Mesothelial cell of epicardium (in vitro differentiated cells): ENCODE measurements around the gene ZDHHC11B. TPM values are rescaled to one million over a fixed set of nuclear protein-coding genes. Genes with fewer than 3 reads are reported as not detected.

ENCODE experiments used
- DNase-seq, 2 experiments: peaks; one replicate each; pipeline ENCODE4 v3.0.0; 2021; ENCODE audit warnings: low spot score in 2 of 2; ENCODE audit not compliant: unreplicated experiment in 2 of 2
- H3K27ac Mint-ChIP-seq: 2 replicates; pipeline ENCODE4 v1.8.0; 2021; ENCODE audit warnings: mixed read lengths
- H3K27me3 Mint-ChIP-seq: 2 replicates; pipeline ENCODE4 v1.8.0; 2021; ENCODE audit warnings: low read depth, mixed read lengths
- H3K36me3 Mint-ChIP-seq: 2 replicates; pipeline ENCODE4 v1.8.0; 2021; ENCODE audit warnings: mixed read lengths
- H3K4me1 Mint-ChIP-seq: 2 replicates; pipeline ENCODE4 v1.8.0; 2021; ENCODE audit warnings: mixed read lengths
- H3K4me3 Mint-ChIP-seq: 2 replicates; pipeline ENCODE4 v1.8.0; 2021; ENCODE audit warnings: mild to moderate bottlenecking, moderate library complexity, mixed read lengths
- H3K9me3 Mint-ChIP-seq: 2 replicates; pipeline ENCODE4 v1.8.0; 2021; ENCODE audit warnings: mixed read lengths
- CTCF ChIP-seq: fragments of 200-600 bp; sonication (generic); IDR thresholded peaks from one replicate; pipeline ENCODE4 v1.5.0; 2021; ENCODE audit warnings: antibody characterized with exemption; ENCODE audit not compliant: unreplicated experiment
- total RNA-seq: library from RNA; stranded (reverse); gene quantifications from 3 replicates; pipeline ENCODE4 v1.2.1, GENCODE V29; 2021

ZDHHC11B gene
- total RNA-seq, 1 donor from 2014 or later = 0.74 TPM

GRCh38 chr5:670396-671270 lies 113.9 kb downstream of the ZDHHC11B start:
- H3K4me3 Mint-ChIP-seq = no peak overlapping the region
- DNase-seq = no peak
- no peak for TF ChIP-seq CTCF
- H3K36me3 Mint-ChIP-seq = peaks cover 8% of the 10 kb centered on the region
- H3K9me3 Mint-ChIP-seq = no peaks in the 10 kb centered on the region
- H3K4me1 Mint-ChIP-seq = peaks cover 9% of the 10 kb centered on the region
- H3K27me3 Mint-ChIP-seq = peaks cover 16% of the 10 kb centered on the region
- no peak overlapping the region for H3K27ac Mint-ChIP-seq

- H3K4me1 Mint-ChIP-seq = peaks cover 9% of the 10 kb centered on the region
- no peak overlapping the region for H3K27ac Mint-ChIP-seq
- H3K36me3 Mint-ChIP-seq = peaks cover 8% of the 10 kb centered on the region
Observed at GRCh38 chr5:669842-670395, 114.6 kb downstream of the ZDHHC11B start.

GRCh38 chr5:669111-669841 lies 115.3 kb downstream of the ZDHHC11B start:
- Mint-ChIP-seq H3K9me3 (no peaks in the 10 kb centered on the region), H3K27ac (no peak overlapping the region), H3K4me3 (no peak overlapping the region), H3K36me3 (peaks cover 8% of the 10 kb centered on the region), H3K27me3 (peaks cover 15% of the 10 kb centered on the region), H3K4me1 (peaks cover 9% of the 10 kb centered on the region)
- TF ChIP-seq CTCF = peak; percentile 76
- DNase-seq = no peak

More at GRCh38 chr5:669842-670395, 114.6 kb downstream of the ZDHHC11B start:
- no peak for DNase-seq
- no peak for TF ChIP-seq CTCF
- H3K27me3 Mint-ChIP-seq = peaks cover 15% of the 10 kb centered on the region
- no peaks in the 10 kb centered on the region for H3K9me3 Mint-ChIP-seq
- no peak overlapping the region for H3K4me3 Mint-ChIP-seq

- H3K27me3 Mint-ChIP-seq = peaks cover 8% of the 10 kb centered on the region
- H3K9me3 Mint-ChIP-seq = no peaks in the 10 kb centered on the region
- no peak overlapping the region for H3K4me3 Mint-ChIP-seq
- peaks cover 9% of the 10 kb centered on the region for H3K4me1 Mint-ChIP-seq
- no peak overlapping the region for H3K27ac Mint-ChIP-seq
- no peak for TF ChIP-seq CTCF
- DNase-seq = no peak
- H3K36me3 Mint-ChIP-seq = peaks cover 9% of the 10 kb centered on the region
Observed at GRCh38 chr5:668283-668995, 116.1 kb downstream of the ZDHHC11B start.

- no peak for TF ChIP-seq CTCF
- peaks cover 14% of the 10 kb centered on the region for H3K36me3 Mint-ChIP-seq
Observed at GRCh38 chr5:666816-667498, 117.6 kb downstream of the ZDHHC11B start.

More at GRCh38 chr5:666816-667498, 117.6 kb downstream of the ZDHHC11B start:
- Mint-ChIP-seq H3K4me3 (no peak overlapping the region), H3K27me3 (no peaks in the 10 kb centered on the region), H3K9me3 (no peaks in the 10 kb centered on the region), H3K27ac (no peak overlapping the region), H3K4me1 (no peaks in the 10 kb centered on the region)
- no peak for DNase-seq
